T-cell (primary cell): ENCODE measurements around the gene GINS3. TPM values are rescaled to one million over a fixed set of nuclear protein-coding genes. Genes with fewer than 3 reads are reported as not detected.

Source experiments
- total RNA-seq, 35 experiments: library from RNA in 6 of 35; stranded (reverse) in 6 of 35; fragments of 120-200 nt in 1 of 35; gene quantifications; one replicate each; pipeline versions ENCODE4 v1.2.1 to v1.2.4 and lab custom pipeline; 2013 to 2026

GINS3 gene
- total RNA-seq, 5 donors from 2014 or later (not counting 1 experiment from before 2014, with no cell fraction given), result 0.98 to 1.6 (median 1.3) TPM

Other genes starting within 250 kb of the GINS3 start
- 10 to 100 TPM; 51.9 to 62.4 (median 55.0) TPM for gene CSNK2A2, start 194.4 kb upstream of the GINS3 start, total RNA-seq
- not detected for gene PRSS54, start 97.4 kb upstream of the GINS3 start, total RNA-seq
- 1 to 10 TPM in 4 of 5 donors, under 1 TPM in 1; 0.66 to 3.6 (median 1.7) TPM for gene NDRG4, start 107.7 kb downstream of the GINS3 start, total RNA-seq
- 10 to 100 TPM; 29.6 to 44.2 (median 35.1) TPM for gene SETD6, start 123.0 kb downstream of the GINS3 start, total RNA-seq
- 100 to 1,000 TPM; 205 to 238 (median 222) TPM for gene CNOT1, start 237.4 kb downstream of the GINS3 start, total RNA-seq